IMR-90 (cell line): ENCODE data around the gene NPFF. TPM values are rescaled to one million over a fixed set of nuclear protein-coding genes. Genes with fewer than 3 reads are reported as not detected.
"Not testable (repeated sequence)": the region's sequence is repeated elsewhere in the genome, so short reads cannot be mapped to it uniquely, and the experiment has no call there.

Source experiments
- ATAC-seq: fragments of 200-7000 bp; cut with Tn5 transposase; 2 replicates; pipeline ENCODE4 v1.9.1; 2020; ENCODE audit warnings: low read depth, mild to moderate bottlenecking, moderate library complexity
- BruUV-seq: library from RNA; stranded (reverse); fragments of 400-500 nt; replicated peaks from 2 replicates; lab custom pipeline; 2021; lab: Mats Ljungman, UMichigan
- CTCF ChIA-PET: fragments of 300-600 bp; formaldehyde crosslinking; extraction: SDS; loops from one replicate; lab custom pipeline; 2021; ENCODE audit warnings: antibody characterized with exemption; lab: Yijun Ruan, JAX
- POLR2A ChIA-PET: fragments of 300-600 bp; sonication (Branson Sonifier 250); formaldehyde crosslinking; loops from one replicate; lab custom pipeline; 2022; ENCODE audit warnings: antibody characterized with exemption; ENCODE audit not compliant: unreplicated experiment; lab: Charles Lee
- DNase-seq: peaks from one replicate; pipeline ENCODE4 v3.0.0; 2013
- H2AFZ ChIP-seq: replicated peaks from 2 replicates; pipeline ENCODE3; 2013; ENCODE audit warnings: low read length, mild to moderate bottlenecking; ENCODE audit not compliant: poor library complexity
- H2AK5ac ChIP-seq: 2 replicates; pipeline ENCODE4 v1.6.1; 2013; ENCODE audit warnings: low read depth, low read length, inconsistent platforms
- H2AK9ac ChIP-seq: replicated peaks from 2 replicates; pipeline ENCODE3; 2013; ENCODE audit warnings: mild to moderate bottlenecking, low read depth, low read length, moderate library complexity; ENCODE audit not compliant: poor library complexity
- H2BK120ac ChIP-seq: 2 replicates; pipeline ENCODE4 v1.6.1; 2013; ENCODE audit warnings: low read depth, low read length, inconsistent platforms
- H2BK15ac ChIP-seq: 3 replicates; pipeline ENCODE4 v1.6.1; 2013; ENCODE audit warnings: low read depth, low read length, inconsistent platforms
- H2BK20ac ChIP-seq: 2 replicates; pipeline ENCODE4 v1.6.1; 2013; ENCODE audit warnings: low read depth, mild to moderate bottlenecking, inconsistent platforms, low read length, moderate library complexity
- H2BK5ac ChIP-seq: 2 replicates; pipeline ENCODE4 v1.6.1; 2013; ENCODE audit warnings: mild to moderate bottlenecking, low read depth, low read length, inconsistent platforms; ENCODE audit not compliant: poor library complexity, severe bottlenecking
- H3K14ac ChIP-seq: replicated peaks from 2 replicates; pipeline ENCODE4 v1.6.1; 2013; ENCODE audit warnings: low read depth, low read length, inconsistent platforms
- H3K18ac ChIP-seq: 2 replicates; pipeline ENCODE4 v1.6.1; 2013; ENCODE audit warnings: low read depth, low read length, control low read depth
- H3K23ac ChIP-seq: 2 replicates; pipeline ENCODE4 v1.6.1; 2013; ENCODE audit warnings: low read depth, low read length, inconsistent platforms
- H3K27ac ChIP-seq: 2 replicates; pipeline ENCODE4 v1.5.1; 2013; ENCODE audit warnings: mild to moderate bottlenecking, control low read depth, low read length; ENCODE audit not compliant: insufficient read depth
- H3K27me3 ChIP-seq: 2 replicates; pipeline ENCODE4 v1.6.1; 2013; ENCODE audit warnings: low read length; ENCODE audit not compliant: control insufficient read depth, insufficient read depth
- H3K36me3 ChIP-seq: 2 replicates; pipeline ENCODE4 v1.6.1; 2013; ENCODE audit warnings: low read length, mixed read lengths; ENCODE audit not compliant: control insufficient read depth, insufficient read depth
- H3K4ac ChIP-seq: 2 replicates; pipeline ENCODE4 v1.6.1; 2013; ENCODE audit warnings: low read depth, low read length, inconsistent platforms
- H3K4me1 ChIP-seq: 2 replicates; pipeline ENCODE4 v1.6.1; 2013; ENCODE audit warnings: low read length, mixed read lengths; ENCODE audit not compliant: control insufficient read depth, insufficient read depth
- H3K4me2 ChIP-seq: 2 replicates; pipeline ENCODE4 v1.6.1; 2013; ENCODE audit warnings: low read depth, mild to moderate bottlenecking, control low read depth, low read length, moderate library complexity
- H3K4me3 ChIP-seq: 2 replicates; pipeline ENCODE4 v1.5.1; 2013; ENCODE audit warnings: low read depth, mild to moderate bottlenecking, control low read depth, low read length, moderate library complexity; ENCODE audit not compliant: insufficient read depth
- H3K56ac ChIP-seq: 2 replicates; pipeline ENCODE4 v1.6.1; 2013; ENCODE audit warnings: low read length, inconsistent platforms; ENCODE audit not compliant: insufficient read depth; ENCODE audit errors: extremely low read depth
- H3K79me1 ChIP-seq, 2 experiments: 2 replicates each; pipeline ENCODE4 v1.6.1; 2013; ENCODE audit warnings: low read length in 2 of 2, inconsistent platforms in 1 of 2, low read depth in 1 of 2
- H3K9ac ChIP-seq: 2 replicates; pipeline ENCODE4 v1.6.1; 2013; ENCODE audit warnings: low read depth, low read length, control low read depth
- H3K9me1 ChIP-seq: 2 replicates; pipeline ENCODE4 v1.6.1; 2013; ENCODE audit warnings: low read length, inconsistent platforms; ENCODE audit not compliant: insufficient read depth
- H3K9me3 ChIP-seq: 2 replicates; pipeline ENCODE4 v1.6.1; 2013; ENCODE audit warnings: low read length; ENCODE audit not compliant: control insufficient read depth, insufficient read depth
- H4K20me1 ChIP-seq: 2 replicates; pipeline ENCODE4 v1.6.1; 2013; ENCODE audit warnings: low read length, inconsistent platforms; ENCODE audit not compliant: insufficient read depth
- H4K5ac ChIP-seq: 2 replicates; pipeline ENCODE4 v1.6.1; 2013; ENCODE audit warnings: mild to moderate bottlenecking, low read depth, low read length, control low read depth
- H4K8ac ChIP-seq, 2 experiments: 2 replicates each; pipeline ENCODE4 v1.6.1; 2013; ENCODE audit warnings: low read depth in 2 of 2, low read length in 2 of 2, control low read depth in 1 of 2, inconsistent platforms in 1 of 2
- H4K91ac ChIP-seq: 2 replicates; pipeline ENCODE4 v1.6.1; 2013; ENCODE audit warnings: low read depth, low read length, inconsistent platforms; ENCODE audit not compliant: insufficient read depth
- RFX5 ChIP-seq: IDR thresholded peaks from 2 replicates; pipeline ENCODE4 v1.8.0; 2012; ENCODE audit warnings: low read depth, mild to moderate bottlenecking, low read length, moderate library complexity
- WGBS, 2 experiments: methylation state at CpG; one replicate each; pipeline versions ENCODE4 v1.1.5 to v1.1.7; 2013; ENCODE audit warnings: missing lambda C conversion rate in 2 of 2; ENCODE audit not compliant: insufficient read length in 1 of 2; ENCODE audit errors: extremely low coverage in 2 of 2; 5-methylcytosine and 5-hydroxymethylcytosine counted together
- dilution Hi-C: fragments of 300-500 bp; cut with HindIII; formaldehyde crosslinking; loops from one replicate; pipeline ENCODE4 v1.14.3; 2018; ENCODE audit warnings: low sequenced_read_pairs; ENCODE audit not compliant: unreplicated experiment
- in situ Hi-C: fragments of 300-500 bp; cut with MboI; formaldehyde crosslinking; loops from 3 replicates; pipeline ENCODE4 v1.14.3; 2019; ENCODE audit warnings: low sequenced_read_pairs, inconsistent platforms, mixed read lengths
- intact Hi-C: fragments of 100-400 bp; cut with micrococcal nuclease; formaldehyde crosslinking; loops from 2 replicates; pipeline ENCODE4 v1.10.0; 2022
- polyA plus RNA-seq, 3 experiments: library from polyadenylated mRNA; depleted of rRNA; stranded (reverse); fragments of >200 nt; gene quantifications; 2 replicates each; pipeline ENCODE4 v1.2.3, GENCODE V29; 2012; ENCODE audit warnings: low replicate concordance in 1 of 3
- total RNA-seq: library from RNA; depleted of rRNA; stranded (reverse); fragments of >200 nt; gene quantifications from 2 replicates; pipeline ENCODE4 v1.2.3, GENCODE V29; 2012

NPFF gene
- total and polyA plus RNA-seq, 2 of the 4 experiments (the other 2 are of a cell fraction) = not detected

DNA sequence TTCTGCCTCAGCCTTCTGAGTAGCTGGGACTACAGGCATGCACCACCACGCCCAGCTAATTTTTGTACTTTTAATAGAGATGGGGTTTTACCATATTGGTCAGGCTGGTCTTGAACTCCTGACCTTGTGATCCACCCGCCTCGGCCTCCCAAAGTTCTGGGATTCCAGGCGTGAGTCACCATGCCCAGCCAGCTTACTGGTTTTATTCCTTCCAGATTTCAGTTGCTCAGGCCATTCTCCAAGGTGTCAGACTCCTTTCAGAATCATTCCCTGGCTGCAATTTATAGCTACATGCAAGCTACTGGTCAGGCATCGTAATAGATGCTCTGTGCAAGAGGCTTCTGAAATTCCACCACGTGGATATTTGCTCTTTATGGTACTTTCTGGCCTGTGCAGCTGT, 25.8 kb downstream of the NPFF start:
- H3K56ac ChIP-seq, H3K18ac ChIP-seq, H2AFZ ChIP-seq, H3K9ac ChIP-seq, H2BK120ac ChIP-seq, H2AK5ac ChIP-seq, intact Hi-C loops, H3K4ac ChIP-seq, H2BK15ac ChIP-seq, H3K4me2 ChIP-seq, H4K91ac ChIP-seq, H3K9me3 ChIP-seq, in situ Hi-C loops, H2BK20ac ChIP-seq, H3K4me3 ChIP-seq, POLR2A ChIA-PET, H4K8ac ChIP-seq, BruUV-seq, H3K27ac ChIP-seq, H3K27me3 ChIP-seq, H2AK9ac ChIP-seq, dilution Hi-C loops, H2BK5ac ChIP-seq, H4K5ac ChIP-seq, H3K23ac ChIP-seq, H3K14ac ChIP-seq: not testable (repeated sequence)
- H3K36me3 ChIP-seq = peaks cover 79% of the 10 kb centered on the region
- DNase-seq = peak; percentile 56
- peak; percentile 21; the same call in 1 of the 2 replicates for ATAC-seq
- CTCF ChIA-PET = interaction anchor here (1.2 to 1.7 kb wide), 2 partner anchors 10 to 27 kb away, joined by 3 to 14 read pairs; no protein-coding TSS in a partner anchor
- H3K9me1 ChIP-seq = peaks cover 11% of the 10 kb centered on the region; the same call in 1 of the 2 replicates
- TF ChIP-seq RFX5 = peak; percentile 44; the same call in 1 of the 2 replicates
- peaks cover 86% of the 10 kb centered on the region for H4K20me1 ChIP-seq
- 53% methylated on average over 4 of the region's 6 CpGs; no CpG with 5 or more reads in 1 of the 2 experiments for WGBS, 2 experiments
- peaks cover 34 to 88% of the 10 kb centered on the region in 2 experiments for H3K79me1 ChIP-seq
- peaks cover 17% of the 10 kb centered on the region for H3K4me1 ChIP-seq
